GM12878 (cell line): ENCODE results near the gene DIPK2A. TPM values are rescaled to one million over a fixed set of nuclear protein-coding genes. Genes with fewer than 3 reads are reported as not detected.
A peak's percentile ranks its signal among the peaks of the same experiment; 100 is the strongest.

Experiments used
- ATAC-seq: fragments of 200-7000 bp; cut with Tn5 transposase; 3 replicates; pipeline ENCODE4 v1.9.1; 2020; ENCODE audit warnings: mild to moderate bottlenecking, moderate library complexity
- BruUV-seq: library from RNA; stranded (reverse); fragments of 400-500 nt; replicated peaks from 2 replicates; lab custom pipeline; 2021; lab: Mats Ljungman, UMichigan
- CTCF ChIA-PET: fragments of 300-600 bp; sonication (Branson Sonifier 250); formaldehyde crosslinking; extraction: SDS; loops from one replicate; lab custom pipeline; 2021; ENCODE audit warnings: inconsistent platforms; lab: Yijun Ruan, JAX
- POLR2A ChIA-PET: fragments of 350-600 bp; formaldehyde crosslinking; extraction: SDS; loops from one replicate; lab custom pipeline; 2021; ENCODE audit warnings: inconsistent platforms; lab: Charles Lee
- RAD21 ChIA-PET: fragments of 300-600 bp; sonication (Branson Sonifier 250); formaldehyde crosslinking; loops from one replicate; lab custom pipeline; 2023; ENCODE audit warnings: antibody characterized with exemption; ENCODE audit not compliant: unreplicated experiment; lab: Charles Lee
- SMC1A ChIA-PET: fragments of 300-600 bp; sonication (Branson Sonifier 250); formaldehyde crosslinking; loops from one replicate; lab custom pipeline; 2023; ENCODE audit not compliant: unreplicated experiment, uncharacterized antibody; lab: Charles Lee
- DNase-seq: peaks from one replicate; pipeline ENCODE4 v3.0.0-alpha.2; 2011; ENCODE audit warnings: low read depth, low spot score
- FAIRE-seq: peaks from 3 replicates; lab custom pipeline; 2011; peaks lifted over from hg19 to GRCh38; lab: Jason Lieb, UNC
- H2AFZ ChIP-seq: 2 replicates; pipeline ENCODE4 v1.6.0; 2011; ENCODE audit warnings: low read depth, low read length, control low read depth; ENCODE audit not compliant: control insufficient read depth
- H3K27ac ChIP-seq: 2 replicates; pipeline ENCODE4 v1.5.1; 2011; ENCODE audit warnings: control low read depth; ENCODE audit not compliant: control insufficient read depth, insufficient read depth
- H3K27me3 ChIP-seq, 2 experiments: replicated peaks in 1 of 2; 2 replicates each; pipeline versions ENCODE4 v1.6.0 to v1.6.1; 2011; ENCODE audit warnings: low read length in 1 of 2; ENCODE audit not compliant: control insufficient read depth in 2 of 2, insufficient read depth in 2 of 2
- H3K36me3 ChIP-seq, 2 experiments: 2 replicates each; pipeline ENCODE4 v1.5.1; 2011; ENCODE audit warnings: low read length in 1 of 2; ENCODE audit not compliant: control insufficient read depth in 2 of 2, insufficient read depth in 2 of 2
- H3K4me1 ChIP-seq: 2 replicates; pipeline ENCODE4 v1.6.1; 2011; ENCODE audit warnings: mild to moderate bottlenecking, low read length, moderate library complexity, mixed read lengths; ENCODE audit not compliant: control insufficient read depth, insufficient read depth
- H3K4me2 ChIP-seq: 2 replicates; pipeline ENCODE4 v1.6.0; 2011; ENCODE audit warnings: control low read depth; ENCODE audit not compliant: control insufficient read depth, insufficient read depth
- H3K4me3 ChIP-seq: fragments of 200-600 bp; sonication (generic); 2 replicates; pipeline ENCODE4 v1.5.1; 2016
- H3K79me2 ChIP-seq: 2 replicates; pipeline ENCODE4 v1.6.0; 2011; ENCODE audit warnings: low read length; ENCODE audit not compliant: control insufficient read depth, insufficient read depth
- H3K9ac ChIP-seq: 2 replicates; pipeline ENCODE4 v1.8.0; 2011; ENCODE audit warnings: low read length, control low read depth, mixed read lengths; ENCODE audit not compliant: control insufficient read depth, insufficient read depth
- H3K9me3 ChIP-seq: replicated peaks from 3 replicates; pipeline ENCODE4 v1.5.1; 2011; ENCODE audit warnings: mild to moderate bottlenecking, low read length; ENCODE audit not compliant: control insufficient read depth, insufficient read depth
- H4K20me1 ChIP-seq: 2 replicates; pipeline ENCODE4 v1.6.0; 2011; ENCODE audit not compliant: control insufficient read depth, insufficient read depth
- BMI1 ChIP-seq: fragments of 450-650 bp; IDR thresholded peaks from 2 replicates; pipeline ENCODE4 v1.6.1; 2016; ENCODE audit warnings: mild to moderate bottlenecking, moderate library complexity, borderline replicate concordance
- CBFB ChIP-seq: IDR thresholded peaks from 2 replicates; pipeline ENCODE4 v1.6.1; 2016; ENCODE audit warnings: antibody characterized with exemption, low read depth
- CBX5 ChIP-seq: sonication (generic); IDR thresholded peaks from 2 replicates; pipeline ENCODE4 v1.6.1; 2016; ENCODE audit warnings: low read depth, moderate library complexity, mild to moderate bottlenecking, inconsistent platforms
- EGR1 ChIP-seq, 2 experiments: IDR thresholded peaks; 1 replicate in 1 of 2; 2 replicates in 1 of 2; pipeline ENCODE4 v1.6.1; 2011 to 2012; ENCODE audit warnings: low read depth in 2 of 2, low read length in 2 of 2, borderline replicate concordance in 1 of 2, mild to moderate bottlenecking in 1 of 2, moderate library complexity in 1 of 2
- GATAD2B ChIP-seq: fragments of 450-650 bp; conservative IDR thresholded peaks from 2 replicates; pipeline ENCODE4 v1.6.1; 2017; ENCODE audit warnings: low read depth, mild to moderate bottlenecking, moderate library complexity
- IKZF1 ChIP-seq: fragments of 450-650 bp; conservative IDR thresholded peaks from 2 replicates; pipeline ENCODE4 v1.6.1; 2017; ENCODE audit warnings: antibody characterized with exemption, mild to moderate bottlenecking
- LARP7 ChIP-seq: fragments of 450-650 bp; IDR thresholded peaks from 2 replicates; pipeline ENCODE4 v1.6.1; 2017; ENCODE audit warnings: mild to moderate bottlenecking
- MEF2B ChIP-seq: fragments of 450-650 bp; IDR thresholded peaks from 2 replicates; pipeline ENCODE4 v1.6.1; 2018; ENCODE audit warnings: mild to moderate bottlenecking, moderate library complexity; ENCODE audit not compliant: partially characterized antibody, poor library complexity, severe bottlenecking
- NKRF ChIP-seq: fragments of 450-650 bp; conservative IDR thresholded peaks from 2 replicates; pipeline ENCODE4 v1.6.1; 2017; ENCODE audit warnings: mild to moderate bottlenecking, moderate library complexity
- PRDM15 ChIP-seq: fragments of 450-650 bp; formaldehyde crosslinking; IDR thresholded peaks from 2 replicates; pipeline ENCODE4 v1.4.0; 2020; ENCODE audit warnings: mild to moderate bottlenecking, moderate library complexity
- RBBP5 ChIP-seq: fragments of 200-600 bp; sonication (generic); conservative IDR thresholded peaks from 2 replicates; pipeline ENCODE4 v1.6.1; 2016
- TBL1XR1 ChIP-seq: IDR thresholded peaks from 2 replicates; pipeline ENCODE4 v1.6.1; 2012; ENCODE audit warnings: low read depth, low read length, improper control_type of control experiment
- WGBS: methylation state at CpG from one replicate; pipeline ENCODE4 v1.1.6; 2016; ENCODE audit warnings: low lambda C conversion rate; ENCODE audit not compliant: insufficient replicate concordance, insufficient coverage; ENCODE audit errors: missing lambda C conversion rate; 5-methylcytosine and 5-hydroxymethylcytosine counted together
- in situ Hi-C: fragments of 300-500 bp; cut with MboI; formaldehyde crosslinking; loops from 9 replicates; pipeline ENCODE4 v1.14.3; 2018; ENCODE audit warnings: mixed read lengths
- intact Hi-C: fragments of 100-400 bp; cut with micrococcal nuclease; formaldehyde crosslinking; loops from one replicate; pipeline ENCODE4 v1.14.2; 2022; ENCODE audit not compliant: unreplicated experiment
- polyA plus RNA-seq, 11 experiments: library from polyadenylated mRNA; depleted of rRNA in 4 of 11; unstranded in 6 of 11; stranded (reverse) in 5 of 11; fragments of >200 nt; fragmentation: Nextera tagmentation in 4 of 11; fragmentation: Illumina TruSeq in 1 of 11; extraction: Ambion mirVana in 4 of 11; extraction: Trizol in 1 of 11; gene quantifications; 1 replicate in 1 of 11; 2 replicates in 10 of 11; pipeline versions ENCODE4 v1.2.1 to v1.2.3, GENCODE V29; 2011 to 2016; ENCODE audit warnings: inconsistent platforms in 2 of 11, missing spikeins in 2 of 11, low read depth in 1 of 11
- total RNA-seq, 4 experiments: library from RNA; depleted of rRNA in 3 of 4; stranded (reverse); fragments of >200 nt in 3 of 4; fragmentation: Illumina TruSeq in 1 of 4; extraction: Trizol in 1 of 4; gene quantifications; 2 replicates each; pipeline versions ENCODE4 v1.2.1 to v1.2.3, GENCODE V29; 2013 to 2021
- TF ChIP-seq, protein P1 (sequence below): fragments of 450-650 bp; IDR thresholded peaks from 2 replicates; pipeline ENCODE4 v1.6.1; 2016; ENCODE audit warnings: mild to moderate bottlenecking

DIPK2A gene
- total and polyA plus RNA-seq, 10 of the 15 experiments (the other 5 are each of a cell fraction or from before 2014, with no cell fraction given), result 4.6 to 36.4 (median 15.0) TPM

- no peak for TF ChIP-seq PRDM15
- TF ChIP-seq BMI1, result peak; percentile 78
- TF ChIP-seq MEF2B, result no peak
- TF ChIP-seq RBBP5, result no peak
Measured at GRCh38 chr3:143970773-143971358, 757 bp upstream of the DIPK2A start (continued).

DNA sequence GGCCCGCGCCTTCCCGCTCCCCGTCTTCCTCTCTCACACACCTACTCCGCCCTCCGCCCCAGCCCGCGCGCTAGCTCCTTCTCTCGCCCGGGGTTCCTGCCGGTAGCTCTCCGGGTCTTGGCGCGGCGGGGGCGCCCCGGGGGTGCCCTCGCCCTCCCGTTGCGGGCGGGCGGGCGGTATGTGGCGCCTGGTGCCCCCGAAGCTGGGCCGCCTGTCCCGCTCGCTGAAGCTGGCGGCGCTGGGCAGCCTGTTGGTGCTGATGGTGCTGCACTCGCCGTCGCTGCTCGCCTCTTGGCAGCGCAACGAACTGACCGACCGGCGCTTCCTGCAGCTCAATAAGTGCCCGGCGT lies 507 bp downstream of the DIPK2A start:
- Histone ChIP-seq H3K36me3 (no peaks in the 10 kb centered on the region), H3K79me2 (peaks cover 53% of the 10 kb centered on the region), H3K27ac (peak overlapping the region; percentile 91), H3K4me1 (no peaks in the 10 kb centered on the region), H2AFZ (peak overlapping the region; percentile 95), H3K4me3 (peak overlapping the region; percentile 87), H3K9ac (peak overlapping the region; percentile 92), H3K4me2 (peak overlapping the region; percentile 83), H3K27me3 (no peaks in the 10 kb centered on the region), H3K9me3 (no peaks in the 10 kb centered on the region), H4K20me1 (no peaks in the 10 kb centered on the region)
- DNase-seq, result no peak
- peak; percentile 67; the same call in 1 of the 2 replicates for TF ChIP-seq GATAD2B
- TF ChIP-seq TBL1XR1, result peak; percentile 37; the same call in 1 of the 2 replicates
- TF ChIP-seq IKZF1, result peak; percentile 66
- 0 out of 2 replicates have a peak, but pooled peaks have one; percentile 53 for TF ChIP-seq LARP7
- TF ChIP-seq NKRF, result no peak
- TF ChIP-seq CBFB, result 0 out of 2 replicates have a peak, but pooled peaks have one; percentile 7
- TF ChIP-seq EGR1 (IDR thresholded peaks at IDR 0.05; ENCODE audit: borderline replicate concordance in 1 of 2, low read depth in 2 of 2, low read length in 2 of 2), result peak in 1 of 2 experiments; percentile 22; a peak in 1 of 3 replicates
- 0 out of 2 replicates have a peak, but pooled peaks have one; percentile 51 for TF ChIP-seq CBX5
- TF ChIP-seq, protein P1, sequence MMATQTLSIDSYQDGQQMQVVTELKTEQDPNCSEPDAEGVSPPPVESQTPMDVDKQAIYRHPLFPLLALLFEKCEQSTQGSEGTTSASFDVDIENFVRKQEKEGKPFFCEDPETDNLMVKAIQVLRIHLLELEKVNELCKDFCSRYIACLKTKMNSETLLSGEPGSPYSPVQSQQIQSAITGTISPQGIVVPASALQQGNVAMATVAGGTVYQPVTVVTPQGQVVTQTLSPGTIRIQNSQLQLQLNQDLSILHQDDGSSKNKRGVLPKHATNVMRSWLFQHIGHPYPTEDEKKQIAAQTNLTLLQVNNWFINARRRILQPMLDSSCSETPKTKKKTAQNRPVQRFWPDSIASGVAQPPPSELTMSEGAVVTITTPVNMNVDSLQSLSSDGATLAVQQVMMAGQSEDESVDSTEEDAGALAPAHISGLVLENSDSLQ, result no peak
- CTCF ChIA-PET, result interaction anchor here (0.5 to 2.9 kb wide), 8 partner anchors 10 to 830 kb away, joined by 3 to 14 read pairs (median 6); no protein-coding TSS in a partner anchor
- no TSS peak for BruUV-seq
- no peak for FAIRE-seq
- SMC1A ChIA-PET, result interaction anchor here (0.8 to 1.4 kb wide), 6 partner anchors 8 to 492 kb away, joined by 3 to 4 read pairs (median 3); no protein-coding TSS in a partner anchor
- POLR2A ChIA-PET, result interaction anchor here (1.1 to 2.3 kb wide), 5 partner anchors 59 to 278 kb away, joined by 3 to 10 read pairs (median 4); no protein-coding TSS in a partner anchor
- RAD21 ChIA-PET, result interaction anchor here (1.1 to 1.8 kb wide), 10 partner anchors 8 to 324 kb away, joined by 3 to 9 read pairs (median 4); no protein-coding TSS in a partner anchor
- ATAC-seq, result peak; percentile 39
- WGBS, result under 1% methylated on average over 38 of the region's 42 CpGs
- in situ Hi-C loops, result loop anchor here (10.0 kb wide), 1 partner anchor 463 kb away; no protein-coding TSS in a partner anchor
- intact Hi-C loops, result loop anchor here (2.0 to 10.0 kb wide), 6 partner anchors 57 to 613 kb away; no protein-coding TSS in a partner anchor
